Measurements from ENCODE around the gene OR10T2.
"Not testable (repeated sequence)": the region's sequence is repeated elsewhere in the genome, so short reads cannot be mapped to it uniquely, and the experiment has no call there.

Gene OR10T2

DNA sequence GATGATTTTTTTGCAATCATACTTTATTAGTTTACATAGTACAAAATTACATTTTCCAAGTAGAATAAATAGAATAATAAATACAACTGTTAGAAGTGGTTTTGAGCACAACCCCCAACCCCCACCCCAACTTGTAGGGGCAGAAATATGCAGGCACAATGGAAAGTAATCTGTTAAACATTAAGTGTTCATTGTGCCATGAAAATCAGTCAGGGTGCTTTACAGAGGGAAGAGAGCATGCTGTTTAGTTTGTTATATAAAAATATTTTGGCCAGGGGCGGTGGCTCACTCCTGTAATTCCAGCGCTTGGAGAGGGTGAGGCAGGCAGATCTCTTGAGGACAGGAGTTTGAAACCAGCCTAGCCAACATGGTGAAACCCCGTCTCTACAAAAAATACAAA, 2.6 kb downstream of the OR10T2 start:
- Histone ChIP-seq H3K4me1 (ENCODE audit: insufficient read depth, low read length) (no peaks in the 10 kb centered on the region), H3K36me3 (ENCODE audit: insufficient read depth, low read length) (no peaks in the 10 kb centered on the region), H3K4me3 (ENCODE audit: low read length) (no peak overlapping the region), H3K27ac (ENCODE audit: low read depth, low read length) (no peak overlapping the region), H3K27me3 (ENCODE audit: insufficient read depth, low read length) (no peaks in the 10 kb centered on the region), H3K9ac (ENCODE audit: low read depth, low read length) (no peak overlapping the region), H3K9me3 (ENCODE audit: insufficient read depth, low read depth, low read length) (no peaks in the 10 kb centered on the region)
- 98% methylated on average over 3 of the region's 3 CpGs for WGBS

DNA sequence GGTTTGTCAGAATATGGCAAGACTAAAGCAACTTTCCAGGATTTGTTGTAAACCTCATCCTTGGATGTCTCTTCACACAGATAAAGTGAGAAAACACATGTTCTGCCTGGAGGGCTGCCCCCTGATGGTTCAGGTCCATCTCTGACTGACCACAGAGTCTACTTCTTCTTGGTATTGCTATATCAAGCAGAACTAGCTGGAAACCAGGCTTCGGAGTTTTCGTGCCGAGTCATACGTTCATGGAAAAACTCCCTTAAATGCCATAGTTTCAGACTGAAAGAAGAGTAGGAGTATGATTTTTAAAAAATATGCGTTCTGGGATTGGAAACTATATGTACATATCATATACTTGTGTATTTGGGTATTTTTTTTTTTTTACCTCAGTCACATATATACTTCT, 5.8 kb downstream of the OR10T2 start:
- Histone ChIP-seq H3K9me3 (ENCODE audit: insufficient read depth, low read depth, low read length) (no peaks in the 10 kb centered on the region), H3K36me3 (ENCODE audit: insufficient read depth, low read length) (no peaks in the 10 kb centered on the region), H3K4me3 (ENCODE audit: low read length) (no peak overlapping the region), H3K27me3 (ENCODE audit: insufficient read depth, low read length) (no peaks in the 10 kb centered on the region), H3K9ac (ENCODE audit: low read depth, low read length) (no peak overlapping the region), H3K27ac (ENCODE audit: low read depth, low read length) (no peak overlapping the region), H3K4me1 (ENCODE audit: insufficient read depth, low read length) (no peaks in the 10 kb centered on the region)
- WGBS, result 90% methylated on average over 4 of the region's 5 CpGs

- H3K4me3 ChIP-seq (ENCODE audit: low read length), result no peak overlapping the region
- no peaks in the 10 kb centered on the region for H3K9me3 ChIP-seq (ENCODE audit: insufficient read depth, low read depth, low read length)
- H3K36me3 ChIP-seq (ENCODE audit: insufficient read depth, low read length), result no peaks in the 10 kb centered on the region
- H3K9ac ChIP-seq (ENCODE audit: low read depth, low read length), result no peak overlapping the region
- H3K27me3 ChIP-seq (ENCODE audit: insufficient read depth, low read length), result no peaks in the 10 kb centered on the region
- no peaks in the 10 kb centered on the region for H3K4me1 ChIP-seq (ENCODE audit: insufficient read depth, low read length)
- H3K27ac ChIP-seq (ENCODE audit: low read depth, low read length), result no peak overlapping the region
Measured at GRCh38 chr1:158391099-158391498, 8.2 kb downstream of the OR10T2 start.

DNA sequence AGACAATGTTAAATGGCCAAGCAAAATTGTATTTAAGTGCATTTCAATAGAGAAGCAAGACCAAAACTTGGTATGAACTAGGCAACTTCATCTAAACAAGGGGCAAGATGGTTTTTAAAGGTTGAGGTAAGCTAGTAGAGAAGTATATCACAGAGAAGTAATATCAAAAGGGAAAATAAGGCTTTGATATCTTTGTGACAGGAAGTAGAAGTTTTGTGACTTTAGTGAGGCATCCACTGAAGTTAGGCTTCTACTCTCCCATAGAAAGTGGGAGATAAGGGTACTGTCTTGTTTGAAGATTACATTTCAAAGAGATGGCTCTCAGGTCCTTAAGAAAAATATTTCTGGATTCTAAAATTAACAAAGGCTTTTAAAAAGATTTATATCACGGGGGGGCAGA, 8.9 kb downstream of the OR10T2 start:
- WGBS, result no CpG with 5 or more reads among the region's 1 CpG

GRCh38 chr1:158374860-158375259, 24.4 kb downstream of the OR10T2 start:
- Histone ChIP-seq H3K4me1 (ENCODE audit: insufficient read depth, low read length) (no peaks in the 10 kb centered on the region), H3K36me3 (ENCODE audit: insufficient read depth, low read length) (no peaks in the 10 kb centered on the region)
- no CpG with 5 or more reads among the region's 1 CpG for WGBS

More for the DNA sequence above, 8.9 kb downstream of the OR10T2 start:
- no peak overlapping the region for H3K27ac ChIP-seq (ENCODE audit: low read depth, low read length)
- no peaks in the 10 kb centered on the region for H3K9me3 ChIP-seq (ENCODE audit: insufficient read depth, low read depth, low read length)
- H3K9ac ChIP-seq (ENCODE audit: low read depth, low read length), result no peak overlapping the region
- H3K4me3 ChIP-seq (ENCODE audit: low read length), result no peak overlapping the region
- no peaks in the 10 kb centered on the region for H3K4me1 ChIP-seq (ENCODE audit: insufficient read depth, low read length)
- no peaks in the 10 kb centered on the region for H3K27me3 ChIP-seq (ENCODE audit: insufficient read depth, low read length)
- H3K36me3 ChIP-seq (ENCODE audit: insufficient read depth, low read length), result no peaks in the 10 kb centered on the region

DNA sequence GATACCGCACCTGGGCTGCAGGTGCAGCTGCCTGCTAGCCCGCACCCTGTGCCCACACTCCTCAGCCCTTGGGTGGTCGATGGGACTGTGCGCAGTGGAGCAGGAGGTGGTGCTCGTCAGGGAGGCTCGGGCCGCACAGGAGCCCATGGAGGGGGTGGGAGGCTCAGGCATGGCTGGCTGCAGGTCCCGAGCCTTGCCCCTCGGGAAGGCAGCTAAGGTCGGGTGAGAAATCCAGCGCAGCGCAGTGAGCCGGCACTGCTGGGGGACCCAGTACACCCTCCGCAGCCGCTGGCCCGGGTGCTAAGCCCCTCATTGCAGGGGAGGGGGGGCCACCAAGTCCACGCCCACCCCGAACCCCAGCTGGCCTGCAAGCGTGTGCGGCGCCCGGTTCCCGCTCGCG, 25.2 kb downstream of the OR10T2 start:
- not testable (repeated sequence) for H3K9ac ChIP-seq (ENCODE audit: low read depth, low read length); H3K36me3 ChIP-seq (ENCODE audit: insufficient read depth, low read length); H3K27ac ChIP-seq (ENCODE audit: low read depth, low read length); H3K4me1 ChIP-seq (ENCODE audit: insufficient read depth, low read length); H3K27me3 ChIP-seq (ENCODE audit: insufficient read depth, low read length); H3K4me3 ChIP-seq (ENCODE audit: low read length); H3K9me3 ChIP-seq (ENCODE audit: insufficient read depth, low read depth, low read length)
- WGBS, result 95% methylated on average over 25 of the region's 25 CpGs

More at GRCh38 chr1:158374860-158375259, 24.4 kb downstream of the OR10T2 start:
- Histone ChIP-seq H3K9ac (ENCODE audit: low read depth, low read length) (no peak overlapping the region), H3K9me3 (ENCODE audit: insufficient read depth, low read depth, low read length) (no peaks in the 10 kb centered on the region), H3K4me3 (ENCODE audit: low read length) (no peak overlapping the region), H3K27me3 (ENCODE audit: insufficient read depth, low read length) (no peaks in the 10 kb centered on the region), H3K27ac (ENCODE audit: low read depth, low read length) (no peak overlapping the region)

- WGBS, result 93% methylated on average over 6 of the region's 6 CpGs
- Histone ChIP-seq H3K4me3 (ENCODE audit: low read length) (no peak overlapping the region), H3K27me3 (ENCODE audit: insufficient read depth, low read length) (no peaks in the 10 kb centered on the region), H3K9ac (ENCODE audit: low read depth, low read length) (no peak overlapping the region), H3K9me3 (ENCODE audit: insufficient read depth, low read depth, low read length) (no peaks in the 10 kb centered on the region), H3K36me3 (ENCODE audit: insufficient read depth, low read length) (no peaks in the 10 kb centered on the region), H3K4me1 (ENCODE audit: insufficient read depth, low read length) (no peaks in the 10 kb centered on the region), H3K27ac (ENCODE audit: low read depth, low read length) (no peak overlapping the region)
Measured at GRCh38 chr1:158371188-158371953, 27.9 kb downstream of the OR10T2 start.

DNA sequence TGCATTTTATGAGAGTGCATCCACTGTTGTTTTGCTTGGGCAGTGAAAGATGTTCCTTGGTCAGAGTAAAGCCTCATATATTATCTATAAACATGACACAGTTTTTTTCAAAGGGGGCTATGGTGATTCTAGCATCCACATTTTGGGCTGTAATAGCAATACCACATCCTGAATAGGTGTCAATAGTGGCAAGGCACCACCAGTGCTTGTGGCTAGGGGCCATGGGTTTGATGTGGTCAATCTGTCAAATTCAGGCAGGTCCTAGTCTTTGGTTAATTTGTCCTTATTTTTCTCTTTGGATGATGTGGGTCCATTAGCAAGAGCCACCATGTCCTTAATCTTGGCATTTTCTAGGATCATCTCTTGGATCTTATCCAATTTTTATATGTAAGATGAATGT, 32.5 kb downstream of the OR10T2 start:
- Histone ChIP-seq H3K4me3 (ENCODE audit: low read length) (no peak overlapping the region), H3K27ac (ENCODE audit: low read depth, low read length) (no peak overlapping the region)

GRCh38 chr1:158362941-158363340, 36.3 kb downstream of the OR10T2 start:
- Histone ChIP-seq H3K4me3 (ENCODE audit: low read length) (no peak overlapping the region), H3K36me3 (ENCODE audit: insufficient read depth, low read length) (no peaks in the 10 kb centered on the region), H3K27ac (ENCODE audit: low read depth, low read length) (no peak overlapping the region), H3K9me3 (ENCODE audit: insufficient read depth, low read depth, low read length) (no peaks in the 10 kb centered on the region), H3K27me3 (ENCODE audit: insufficient read depth, low read length) (no peaks in the 10 kb centered on the region), H3K9ac (ENCODE audit: low read depth, low read length) (no peak overlapping the region), H3K4me1 (ENCODE audit: insufficient read depth, low read length) (no peaks in the 10 kb centered on the region)
- 86% methylated on average over 1 of the region's 1 CpG for WGBS

More for the DNA sequence above, 32.5 kb downstream of the OR10T2 start:
- no peaks in the 10 kb centered on the region for H3K27me3 ChIP-seq (ENCODE audit: insufficient read depth, low read length)
- H3K9me3 ChIP-seq (ENCODE audit: insufficient read depth, low read depth, low read length), result no peaks in the 10 kb centered on the region
- no peak overlapping the region for H3K9ac ChIP-seq (ENCODE audit: low read depth, low read length)
- H3K36me3 ChIP-seq (ENCODE audit: insufficient read depth, low read length), result no peaks in the 10 kb centered on the region
- no peaks in the 10 kb centered on the region for H3K4me1 ChIP-seq (ENCODE audit: insufficient read depth, low read length)

GRCh38 chr1:158362482-158362881, 36.8 kb downstream of the OR10T2 start:
- Histone ChIP-seq H3K4me3 (ENCODE audit: low read length) (no peak overlapping the region), H3K27me3 (ENCODE audit: insufficient read depth, low read length) (no peaks in the 10 kb centered on the region), H3K4me1 (ENCODE audit: insufficient read depth, low read length) (no peaks in the 10 kb centered on the region), H3K9me3 (ENCODE audit: insufficient read depth, low read depth, low read length) (no peaks in the 10 kb centered on the region), H3K9ac (ENCODE audit: low read depth, low read length) (no peak overlapping the region), H3K36me3 (ENCODE audit: insufficient read depth, low read length) (no peaks in the 10 kb centered on the region), H3K27ac (ENCODE audit: low read depth, low read length) (no peak overlapping the region)
- WGBS, result 84% methylated on average over 1 of the region's 1 CpG

DNA sequence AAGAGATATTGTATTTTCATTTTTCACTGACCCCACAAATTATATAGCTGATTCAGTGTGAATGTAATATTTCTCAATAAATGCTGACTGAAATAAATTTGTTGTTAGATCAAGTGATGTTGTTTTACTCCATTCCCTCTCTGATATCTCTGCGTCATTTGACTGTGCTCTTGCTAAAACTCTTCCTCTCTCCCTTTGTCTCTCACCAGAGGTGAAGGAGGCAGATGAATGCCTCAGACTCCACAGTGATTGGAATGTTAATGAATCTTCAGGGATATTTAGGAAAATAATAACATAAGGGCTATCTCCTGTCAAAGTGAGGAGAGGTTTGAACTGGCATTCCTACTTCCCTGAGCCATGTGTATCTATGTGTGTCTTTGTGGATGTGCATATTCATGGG, 41.8 kb downstream of the OR10T2 start:
- Histone ChIP-seq H3K36me3 (ENCODE audit: insufficient read depth, low read length) (no peaks in the 10 kb centered on the region), H3K9me3 (ENCODE audit: insufficient read depth, low read depth, low read length) (no peaks in the 10 kb centered on the region), H3K27me3 (ENCODE audit: insufficient read depth, low read length) (no peaks in the 10 kb centered on the region), H3K4me1 (ENCODE audit: insufficient read depth, low read length) (no peaks in the 10 kb centered on the region), H3K4me3 (ENCODE audit: low read length) (no peak overlapping the region), H3K27ac (ENCODE audit: low read depth, low read length) (no peak overlapping the region), H3K9ac (ENCODE audit: low read depth, low read length) (no peak overlapping the region)
- WGBS, result no CpG with 5 or more reads among the region's 1 CpG

DNA sequence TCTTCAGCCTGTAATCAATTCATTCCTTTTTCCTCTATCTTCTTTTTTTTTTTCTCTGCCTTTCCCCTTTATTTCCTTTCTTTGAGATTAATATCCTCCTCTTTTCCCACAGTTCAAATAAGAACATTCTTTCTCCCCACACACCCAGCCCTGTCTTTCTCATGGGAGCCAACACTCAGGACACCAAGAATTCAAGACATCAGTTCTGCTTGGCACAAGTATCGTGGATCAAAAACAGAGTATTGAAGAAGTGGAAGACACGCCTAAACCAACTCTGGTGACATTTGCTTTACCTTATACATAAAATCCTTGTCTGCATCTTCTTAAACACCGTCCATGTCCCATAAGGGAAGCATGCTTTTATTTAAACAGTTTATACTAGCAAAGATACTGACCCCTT, 42.6 kb downstream of the OR10T2 start:
- Histone ChIP-seq H3K27me3 (ENCODE audit: insufficient read depth, low read length) (no peaks in the 10 kb centered on the region), H3K9me3 (ENCODE audit: insufficient read depth, low read depth, low read length) (no peaks in the 10 kb centered on the region), H3K4me3 (ENCODE audit: low read length) (no peak overlapping the region), H3K27ac (ENCODE audit: low read depth, low read length) (no peak overlapping the region), H3K36me3 (ENCODE audit: insufficient read depth, low read length) (no peaks in the 10 kb centered on the region), H3K9ac (ENCODE audit: low read depth, low read length) (no peak overlapping the region), H3K4me1 (ENCODE audit: insufficient read depth, low read length) (no peaks in the 10 kb centered on the region)
- WGBS, result 97% methylated on average over 3 of the region's 3 CpGs
